ENCODE data around the gene RIC1.

DNA sequence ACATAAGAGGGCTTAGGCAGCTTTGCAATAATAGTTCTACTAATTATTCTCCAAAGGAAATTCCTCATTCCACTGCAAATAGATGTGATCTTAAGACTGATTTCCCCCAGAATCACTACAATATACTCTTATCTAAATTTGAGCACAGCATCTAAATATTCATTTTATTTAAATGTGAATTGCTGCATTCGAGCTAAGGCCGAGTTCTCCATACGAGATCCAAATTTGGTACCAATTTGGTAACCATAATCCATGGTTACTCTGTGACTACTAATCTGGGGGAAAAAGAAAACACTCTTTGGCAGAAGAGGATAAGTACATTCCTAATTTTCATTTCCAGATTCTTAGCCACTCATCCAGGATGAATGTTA lies 19.7 kb upstream of the RIC1 start:
- TF ChIP-seq, protein P1, sequence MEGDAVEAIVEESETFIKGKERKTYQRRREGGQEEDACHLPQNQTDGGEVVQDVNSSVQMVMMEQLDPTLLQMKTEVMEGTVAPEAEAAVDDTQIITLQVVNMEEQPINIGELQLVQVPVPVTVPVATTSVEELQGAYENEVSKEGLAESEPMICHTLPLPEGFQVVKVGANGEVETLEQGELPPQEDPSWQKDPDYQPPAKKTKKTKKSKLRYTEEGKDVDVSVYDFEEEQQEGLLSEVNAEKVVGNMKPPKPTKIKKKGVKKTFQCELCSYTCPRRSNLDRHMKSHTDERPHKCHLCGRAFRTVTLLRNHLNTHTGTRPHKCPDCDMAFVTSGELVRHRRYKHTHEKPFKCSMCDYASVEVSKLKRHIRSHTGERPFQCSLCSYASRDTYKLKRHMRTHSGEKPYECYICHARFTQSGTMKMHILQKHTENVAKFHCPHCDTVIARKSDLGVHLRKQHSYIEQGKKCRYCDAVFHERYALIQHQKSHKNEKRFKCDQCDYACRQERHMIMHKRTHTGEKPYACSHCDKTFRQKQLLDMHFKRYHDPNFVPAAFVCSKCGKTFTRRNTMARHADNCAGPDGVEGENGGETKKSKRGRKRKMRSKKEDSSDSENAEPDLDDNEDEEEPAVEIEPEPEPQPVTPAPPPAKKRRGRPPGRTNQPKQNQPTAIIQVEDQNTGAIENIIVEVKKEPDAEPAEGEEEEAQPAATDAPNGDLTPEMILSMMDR (conservative IDR thresholded peaks at IDR 0.05): no peak
- no peak for TF ChIP-seq ZFX (IDR thresholded peaks at IDR 0.05)
